ENCODE data around the gene MS4A2. TPM values are rescaled to one million over a fixed set of nuclear protein-coding genes. Genes with fewer than 3 reads are reported as not detected.

MS4A2 gene
- total and polyA plus RNA-seq, 2 of the 8 experiments (the other 6 are each of a cell fraction or from before 2014, with no cell fraction given) = not detected

DNA sequence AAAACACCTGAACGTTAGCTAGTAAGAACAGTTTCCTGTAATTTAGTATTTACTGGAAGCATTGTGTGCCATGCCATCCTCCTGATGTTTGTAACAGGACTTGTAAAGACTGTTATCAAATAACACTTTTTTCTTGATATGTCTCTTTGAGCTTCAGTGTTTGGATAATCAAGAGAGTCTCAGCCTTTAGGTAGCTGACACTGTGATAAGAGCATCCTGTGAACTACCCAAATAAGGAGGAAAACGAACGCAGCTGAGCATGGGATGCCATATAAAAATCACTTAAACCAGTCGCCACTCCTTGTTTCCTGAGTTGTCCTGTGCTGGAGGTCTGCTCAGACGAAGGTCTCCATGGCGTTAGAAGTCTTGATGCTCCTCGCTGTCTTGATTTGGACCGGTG is 48.4 kb upstream of the MS4A2 start, which contains the start of gene OOSP2:
OOSP2 (plus strand) TSS at position 301 of the 400 bp plus-strand sequence; CDS start at position 352, 51 bp downstream.
- DNase-seq (ENCODE audit: low read depth in 1 of 2, low spot score in 2 of 2) = no peak
- 89% methylated on average over 8 of the region's 8 CpGs; no CpG with 5 or more reads in 1 of the 2 experiments for WGBS, 2 experiments (ENCODE audit: extremely low coverage in 1 of 2, insufficient coverage in 1 of 2, insufficient read length in 1 of 2, insufficient replicate concordance in 2 of 2, low coverage in 1 of 2, low lambda C conversion rate in 2 of 2, missing lambda C conversion rate in 1 of 2)
- no peaks in the 10 kb centered on the region for H3K9me3 ChIP-seq (ENCODE audit: insufficient read depth in 2 of 2, low read depth in 1 of 2, low read length in 1 of 2)
- no peaks in the 10 kb centered on the region for H3K23me2 ChIP-seq (ENCODE audit: low read depth, low read length)
- H4K5ac ChIP-seq (ENCODE audit: insufficient read length, low read depth, low read length) = no peak within 1 kb of the TSS
- H3K4me2 ChIP-seq (ENCODE audit: insufficient read depth in 1 of 2, low read depth in 2 of 2, low read length in 2 of 2) = no peak within 1 kb of the TSS
- H2BK15ac ChIP-seq (ENCODE audit: low read length) = no peak within 1 kb of the TSS
- H2BK12ac ChIP-seq (ENCODE audit: low read depth, low read length) = no peak within 1 kb of the TSS
- no peak within 1 kb of the TSS for H2BK5ac ChIP-seq (ENCODE audit: low read depth, low read length)
- H4K8ac ChIP-seq (ENCODE audit: extremely low read depth, insufficient read depth, low read length) = no peak within 1 kb of the TSS
- no peaks in the 10 kb centered on the region for H3K79me2 ChIP-seq (ENCODE audit: control insufficient read depth in 1 of 2, insufficient read depth in 2 of 2, low read length in 2 of 2)
- ChIA-PET POLR2A (ENCODE audit: partially characterized antibody) (no interaction called here), CTCF (ENCODE audit: partially characterized antibody) (interaction anchor here (1.5 kb wide), 1 partner anchor 14 kb away, joined by 4 read pairs; no protein-coding TSS in a partner anchor)
- H3K27ac ChIP-seq (ENCODE audit: low read depth, low read length) = no peak within 1 kb of the TSS
- H3K79me1 ChIP-seq (ENCODE audit: low read depth, low read length) = no peaks in the 10 kb centered on the region
- no peak within 1 kb of the TSS for H3K56ac ChIP-seq (replicated peaks; ENCODE audit: insufficient read length, low read depth, low read length)
- no peak within 1 kb of the TSS for H2AFZ ChIP-seq (ENCODE audit: low read length)
- no peak within 1 kb of the TSS for H3K9ac ChIP-seq (replicated peaks in 1 of 4; ENCODE audit: extremely low read depth in 1 of 4, low read depth in 3 of 4, low read length in 3 of 4)
- H3K4ac ChIP-seq (replicated peaks; ENCODE audit: insufficient read length, low read depth, low read length) = no peak within 1 kb of the TSS
- H3K36me3 ChIP-seq (ENCODE audit: control insufficient read depth in 2 of 4, insufficient read depth in 4 of 4, low read length in 3 of 4) = no peaks in the 10 kb centered on the region
- no peak within 1 kb of the TSS for H4K91ac ChIP-seq (replicated peaks; ENCODE audit: insufficient read length, low read length)
- H4K20me1 ChIP-seq (replicated peaks in 1 of 2; ENCODE audit: control insufficient read depth in 1 of 2, insufficient read depth in 2 of 2, low read length in 2 of 2) = no peaks in the 10 kb centered on the region
- H3K4me1 ChIP-seq (replicated peaks in 1 of 4; ENCODE audit: control insufficient read depth in 3 of 4, insufficient read depth in 4 of 4, low read length in 3 of 4) = peaks cover 0 to 3% (median 0%) of the 10 kb centered on the region in 4 experiments; a peak in 1 of 7 replicates
- H3K18ac ChIP-seq (ENCODE audit: extremely low read depth, low read length) = no peak within 1 kb of the TSS
- no peak within 1 kb of the TSS for H2BK120ac ChIP-seq (replicated peaks; ENCODE audit: low read depth, low read length)
- H2AK5ac ChIP-seq (ENCODE audit: low read depth, low read length) = no peak within 1 kb of the TSS
- no peaks in the 10 kb centered on the region for H3K27me3 ChIP-seq (replicated peaks in 1 of 4; ENCODE audit: control insufficient read depth in 3 of 4, extremely low read depth in 1 of 4, insufficient read depth in 3 of 4, low read length in 3 of 4)
- no peak within 1 kb of the TSS for H3K14ac ChIP-seq (ENCODE audit: insufficient read length)
- H3K4me3 ChIP-seq (ENCODE audit: extremely low read depth in 1 of 4, insufficient read depth in 2 of 4, low read depth in 3 of 4, low read length in 4 of 4) = no peak within 1 kb of the TSS
- FAIRE-seq = no peak
- no peak within 1 kb of the TSS for H2BK20ac ChIP-seq (ENCODE audit: low read length)
- no peak within 1 kb of the TSS for H3K23ac ChIP-seq (ENCODE audit: insufficient read length)
- TF ChIP-seq POLR2A (IDR thresholded peaks at IDR 0.05; ENCODE audit: control extremely low read depth in 1 of 2, low read depth in 2 of 2, low read length in 2 of 2) (no peak), NRF1 (IDR thresholded peaks at IDR 0.05; ENCODE audit: low read depth, low read length) (no peak), SIRT6 (IDR thresholded peaks at IDR 0.05; ENCODE audit: low read length) (no peak), SUZ12 (IDR thresholded peaks at IDR 0.05; ENCODE audit: low read length) (no peak), MAX (IDR thresholded peaks at IDR 0.05) (no peak), CTCF (IDR thresholded peaks at IDR 0.05; ENCODE audit: control extremely low read depth in 1 of 3, insufficient read depth in 1 of 3, low read depth in 1 of 3, low read length in 3 of 3) (no peak), ZNF274 (IDR thresholded peaks at IDR 0.05; ENCODE audit: borderline replicate concordance, extremely low read depth, low read length) (no peak), RNF2 (IDR thresholded peaks at IDR 0.05; ENCODE audit: borderline replicate concordance, low read depth, low read length, missing control alignments, poor library complexity, severe bottlenecking) (no peak)
- TF ChIP-seq, protein P1, sequence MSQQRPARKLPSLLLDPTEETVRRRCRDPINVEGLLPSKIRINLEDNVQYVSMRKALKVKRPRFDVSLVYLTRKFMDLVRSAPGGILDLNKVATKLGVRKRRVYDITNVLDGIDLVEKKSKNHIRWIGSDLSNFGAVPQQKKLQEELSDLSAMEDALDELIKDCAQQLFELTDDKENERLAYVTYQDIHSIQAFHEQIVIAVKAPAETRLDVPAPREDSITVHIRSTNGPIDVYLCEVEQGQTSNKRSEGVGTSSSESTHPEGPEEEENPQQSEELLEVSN (IDR thresholded peaks at IDR 0.05) = no peak

Measured in H1 (cell line).